ENCODE results near the gene CSNK1G2. TPM values are rescaled to one million over a fixed set of nuclear protein-coding genes. Genes with fewer than 3 reads are reported as not detected.

Gene CSNK1G2
- polyA plus RNA-seq (2013, experiment 1 of 2; ENCODE audit: insufficient read length) = 65.5 TPM
- 47.3 TPM for polyA plus RNA-seq (2013, experiment 2 of 2; ENCODE audit: insufficient read length)

DNA sequence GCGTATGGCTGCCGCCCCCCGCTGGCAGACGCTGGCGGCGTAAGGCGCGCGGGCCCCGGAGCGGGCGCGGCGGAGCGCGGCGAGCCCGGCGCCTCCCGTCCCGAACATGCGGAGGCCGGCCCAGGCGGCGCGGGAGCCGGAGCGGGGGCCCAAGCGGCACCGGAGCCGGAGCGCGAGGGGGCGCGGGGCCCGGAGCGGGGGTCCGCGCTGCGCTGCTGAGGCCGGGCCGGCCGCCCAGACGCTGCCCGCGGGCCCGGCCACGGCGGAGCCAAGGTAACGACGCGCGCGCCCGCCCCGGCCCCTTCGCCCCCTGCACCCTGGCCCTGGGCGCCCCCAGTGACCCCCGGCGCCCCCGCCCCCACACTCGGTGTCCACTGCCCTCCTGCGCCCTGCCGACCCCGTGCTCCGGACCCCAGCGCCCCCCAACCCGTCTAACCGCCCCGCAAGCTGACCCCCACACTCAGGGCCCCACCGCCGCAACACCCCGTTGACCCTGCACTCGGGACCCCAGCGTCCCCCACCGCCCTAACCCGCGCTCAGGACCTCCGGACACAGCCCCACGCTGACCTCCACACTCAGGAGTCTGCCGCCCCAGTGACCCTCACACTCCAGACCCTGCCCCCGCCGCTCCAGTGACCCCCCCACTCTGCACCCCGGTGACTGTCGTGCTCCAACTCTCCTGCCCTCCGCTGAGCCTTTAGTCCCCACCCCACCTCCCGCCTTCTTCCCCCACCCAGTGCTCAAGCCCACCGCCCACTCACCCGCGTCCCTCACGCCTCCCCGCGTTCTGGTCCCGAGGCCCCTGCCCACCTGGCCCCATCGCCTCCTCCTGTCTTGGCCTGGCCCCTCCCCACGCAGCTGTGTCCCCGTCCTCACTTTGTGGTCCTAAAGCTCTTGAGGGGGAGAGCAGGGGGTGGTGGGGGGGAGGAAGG lies at the start of gene CSNK1G2:
Gene CSNK1G2, plus strand, starts transcription at position 27 of the 932 bp plus-strand sequence. CDS start 28,601 bp downstream, outside the sequence.
- DNase-seq = no peak

DNA sequence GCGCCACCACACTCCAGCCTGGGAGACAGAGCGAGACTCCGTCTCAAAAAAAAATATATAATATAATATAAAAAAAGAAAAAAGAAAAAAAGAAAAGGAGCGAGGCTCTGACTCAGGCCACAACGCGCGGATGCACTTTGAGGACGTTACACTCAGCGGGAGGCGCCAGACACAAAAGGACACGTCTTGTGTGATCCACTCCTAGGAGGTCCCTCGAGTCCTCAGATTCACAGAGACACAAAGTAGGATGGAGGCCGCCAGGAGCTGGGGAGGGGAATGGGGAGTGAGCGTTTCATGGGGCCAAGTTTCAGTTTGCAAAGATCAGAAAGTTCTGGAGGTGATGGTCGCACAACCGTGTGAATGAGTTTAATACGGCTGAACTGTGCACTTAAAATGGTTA lies 47.2 kb upstream of the CSNK1G2 start:
- DNase-seq = no peak

DNA sequence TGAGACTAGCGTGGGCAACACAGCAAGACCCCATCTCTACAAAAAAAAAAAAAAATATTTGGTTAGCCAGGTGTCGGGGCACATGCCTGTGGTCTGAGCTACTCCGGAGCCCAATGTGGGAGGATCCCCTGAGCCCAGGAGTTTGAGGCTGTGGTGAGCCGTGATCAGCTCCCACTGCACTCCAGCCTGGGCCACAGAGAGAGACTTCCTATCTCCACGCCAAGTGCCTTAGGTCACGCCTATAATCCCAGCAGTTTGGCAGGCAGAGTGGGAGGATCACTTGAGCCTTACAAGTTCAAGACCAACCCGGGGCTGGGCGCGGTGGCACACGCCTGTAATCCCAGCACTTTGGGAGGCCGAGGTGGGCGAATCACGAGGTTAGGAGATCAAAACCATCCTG lies 44.5 kb upstream of the CSNK1G2 start:
- DNase-seq = no peak

DNA sequence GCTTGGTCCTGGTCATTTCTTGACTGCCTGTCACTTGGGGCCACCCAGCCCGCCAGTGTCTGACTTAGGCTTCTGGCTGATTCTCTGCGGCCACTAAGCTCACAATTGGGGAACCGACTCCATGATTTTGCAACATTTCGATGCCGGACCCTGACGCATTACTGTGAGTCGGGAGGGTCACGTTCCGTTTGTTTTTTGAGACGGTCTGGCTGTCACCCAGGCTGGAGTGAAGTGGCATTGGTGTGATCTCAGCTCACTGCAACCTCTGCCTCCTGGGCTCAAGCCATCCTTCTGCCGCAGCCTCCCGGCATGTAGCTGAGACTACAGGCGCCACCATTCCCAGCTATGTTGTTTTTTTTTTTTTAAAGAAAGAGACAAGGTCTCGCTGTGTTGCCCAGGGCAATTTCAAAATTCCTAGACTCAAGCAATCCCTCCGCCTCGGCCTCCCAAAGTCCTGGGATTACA lies 39.0 kb upstream of the CSNK1G2 start:
- DNase-seq = no peak

- no peak for DNase-seq
Measured at GRCh38 chr19:1902923-1903322, 38.0 kb upstream of the CSNK1G2 start.

DNA sequence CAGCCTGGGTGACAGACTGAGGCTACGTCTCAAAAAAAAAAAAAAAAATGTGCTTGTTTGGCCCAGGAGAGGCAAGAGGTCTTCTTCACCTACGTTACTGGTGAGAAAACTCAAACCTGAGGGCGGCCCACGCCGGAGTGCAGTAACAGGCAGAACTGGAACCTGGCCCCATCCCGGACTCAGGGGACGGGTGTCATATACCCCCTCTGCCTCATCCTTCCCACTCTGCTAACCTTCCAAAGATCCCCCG lies 36.2 kb upstream of the CSNK1G2 start:
- no peak for DNase-seq

- DNase-seq = peak; percentile 99
Measured at GRCh38 chr19:1905110-1905862, 35.7 kb upstream of the CSNK1G2 start, which contains the start of the genes ADAT3 and SCAMP4. Gene ADAT3 (plus strand): TSS chr19:1905399. CDS start chr19:1912048, 6,649 bp downstream. Gene SCAMP4 (plus strand): TSS chr19:1905399. CDS start chr19:1915020, 9,621 bp downstream.

- DNase-seq = no peak
Measured at GRCh38 chr19:1905863-1906375, 35.1 kb upstream of the CSNK1G2 start.

- no peak for DNase-seq
Measured at GRCh38 chr19:1906985-1907562, 33.9 kb upstream of the CSNK1G2 start.

GRCh38 chr19:1907563-1908363 lies 33.2 kb upstream of the CSNK1G2 start:
- DNase-seq = no peak

DNA sequence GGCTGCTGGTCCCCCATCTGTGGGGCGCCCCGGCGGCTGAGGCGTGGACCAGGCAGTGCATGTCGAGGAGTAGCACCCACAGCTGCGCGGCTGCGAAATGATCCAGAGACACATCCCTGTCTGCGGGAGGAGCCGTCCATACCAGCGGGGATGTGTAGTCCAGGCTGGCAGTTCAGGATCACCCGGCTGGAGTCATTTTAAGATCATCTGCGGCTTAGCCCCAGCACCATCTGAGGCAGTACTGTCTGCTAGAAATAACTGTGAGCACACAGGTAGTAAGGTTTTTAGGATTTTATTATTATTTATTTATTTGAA lies 32.7 kb upstream of the CSNK1G2 start:
- DNase-seq = no peak

DNA sequence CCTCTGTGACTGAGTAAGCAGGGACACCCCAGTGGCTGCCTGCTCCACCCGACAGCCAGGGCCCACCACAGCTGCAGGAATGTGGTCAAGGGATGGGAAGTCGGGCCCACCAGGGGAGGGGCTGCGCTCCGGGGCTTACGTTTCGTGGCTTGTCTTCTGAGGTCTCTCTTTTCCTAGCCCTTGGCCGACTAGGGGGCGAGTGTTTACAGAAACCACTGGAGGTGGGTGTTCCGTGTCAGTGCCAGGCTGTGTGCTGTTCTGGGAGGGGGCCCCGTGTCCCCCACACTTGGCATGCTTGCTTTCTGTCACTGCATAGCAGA lies 31.3 kb upstream of the CSNK1G2 start:
- no peak for DNase-seq

DNA sequence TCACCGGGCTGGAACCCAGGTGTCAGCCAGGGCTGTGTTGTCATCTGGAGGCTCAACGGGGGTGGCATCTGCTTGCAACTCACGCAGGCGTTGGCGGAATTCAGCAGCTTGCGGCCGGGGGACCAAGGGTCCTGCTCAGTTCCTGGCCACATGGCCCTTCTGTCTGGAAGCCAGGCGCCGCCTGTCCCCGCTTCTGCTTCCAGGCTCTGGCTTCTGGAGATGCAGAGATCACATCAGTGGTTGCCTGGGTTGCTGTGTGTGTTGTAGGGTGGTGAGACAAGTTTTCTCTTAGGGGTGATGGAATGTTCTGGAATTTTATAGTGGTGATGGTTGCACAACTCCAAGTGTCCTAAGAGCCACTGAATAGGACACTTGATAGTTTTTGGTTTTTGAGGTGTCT lies 30.8 kb upstream of the CSNK1G2 start:
- peak; percentile 18 for DNase-seq

DNA sequence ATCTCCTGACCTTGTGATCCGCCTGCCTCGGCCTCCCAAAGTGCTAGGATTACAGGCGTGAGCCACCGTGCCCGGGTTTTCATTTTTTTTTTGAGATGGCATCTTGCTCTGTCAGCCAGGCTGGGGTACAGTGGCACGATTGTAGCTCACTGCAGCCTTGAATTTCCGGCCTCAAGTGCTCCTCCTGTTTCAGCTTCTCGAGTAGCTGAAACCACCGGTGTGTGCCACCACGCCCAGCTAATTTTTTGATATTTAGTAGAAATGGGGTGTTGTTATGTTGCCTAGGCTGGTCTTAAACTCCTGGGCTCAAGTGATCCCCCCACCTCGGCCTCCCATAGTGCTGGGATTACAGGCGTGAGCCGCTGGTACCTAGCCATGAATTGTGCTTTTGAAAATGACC lies 29.9 kb upstream of the CSNK1G2 start:
- DNase-seq = no peak

- DNase-seq = no peak
Measured at GRCh38 chr19:1911995-1912394, 29.0 kb upstream of the CSNK1G2 start.

- DNase-seq = no peak
Measured at GRCh38 chr19:1912760-1913505, 28.0 kb upstream of the CSNK1G2 start.

- no peak for DNase-seq
Measured at GRCh38 chr19:1913781-1914577, 27.0 kb upstream of the CSNK1G2 start.

- no peak for DNase-seq
Measured at GRCh38 chr19:1914826-1915341, 26.1 kb upstream of the CSNK1G2 start.

- no peak for DNase-seq
Measured at GRCh38 chr19:1917146-1917545, 23.8 kb upstream of the CSNK1G2 start.

- DNase-seq = no peak
Measured at GRCh38 chr19:1917926-1918325, 23.0 kb upstream of the CSNK1G2 start.

Measured in fibroblast of skin of back (primary cell).